ENCODE measurements around the gene MAST4. TPM values are rescaled to one million over a fixed set of nuclear protein-coding genes. Genes with fewer than 3 reads are reported as not detected.

Gene MAST4
- total and polyA plus RNA-seq, 2 donors from 2014 or later: 27.3 to 31.4 TPM

GRCh38 chr5:67144183-67144639 lies 548.0 kb downstream of the MAST4 start:
- FAIRE-seq: no peak

GRCh38 chr5:67146574-67146973 lies 550.4 kb downstream of the MAST4 start:
- no peak for FAIRE-seq
- no peaks in the 10 kb centered on the region for H3K4me1 ChIP-seq (ENCODE audit: control insufficient read depth in 2 of 3, insufficient read depth in 2 of 3, low read depth in 1 of 3, low read length in 3 of 3)
- H3K27me3 ChIP-seq (ENCODE audit: control insufficient read depth, insufficient read depth, low read length): no peaks in the 10 kb centered on the region
- no peak overlapping the region for H3K4me3 ChIP-seq (ENCODE audit: low read length in 3 of 3)
- no peak overlapping the region for H3K9ac ChIP-seq (ENCODE audit: low read length in 3 of 3)
- intact Hi-C loops (cut with DNase I): no loop called here
- no peaks in the 10 kb centered on the region for H3K9me3 ChIP-seq (ENCODE audit: control insufficient read depth in 2 of 3, insufficient read depth in 1 of 3, low read length in 3 of 3)
- peaks cover 10 to 61% (median 37%) of the 10 kb centered on the region in 3 donors for H3K36me3 ChIP-seq (ENCODE audit: control insufficient read depth in 2 of 3, insufficient read depth in 3 of 3, low read length in 3 of 3)
- DNase-seq: no peak
- no peak for TF ChIP-seq CTCF (IDR thresholded peaks at IDR 0.05; ENCODE audit: borderline replicate concordance, extremely low read depth, insufficient read depth)
- no peak overlapping the region for H3K27ac ChIP-seq (ENCODE audit: low read depth in 2 of 2, low read length in 2 of 2)

More at GRCh38 chr5:67144183-67144639, 548.0 kb downstream of the MAST4 start:
- TF ChIP-seq CTCF (IDR thresholded peaks at IDR 0.05; ENCODE audit: borderline replicate concordance, extremely low read depth, insufficient read depth): no peak
- Histone ChIP-seq H3K36me3 (ENCODE audit: control insufficient read depth in 2 of 3, insufficient read depth in 3 of 3, low read length in 3 of 3) (peaks cover 5 to 56% (median 33%) of the 10 kb centered on the region in 3 donors), H3K27me3 (ENCODE audit: control insufficient read depth, insufficient read depth, low read length) (no peaks in the 10 kb centered on the region), H3K4me1 (ENCODE audit: control insufficient read depth in 2 of 3, insufficient read depth in 2 of 3, low read depth in 1 of 3, low read length in 3 of 3) (no peaks in the 10 kb centered on the region), H3K9ac (ENCODE audit: low read length in 3 of 3) (no peak overlapping the region), H3K27ac (ENCODE audit: low read depth in 2 of 2, low read length in 2 of 2) (no peak overlapping the region), H3K4me3 (ENCODE audit: low read length in 3 of 3) (no peak overlapping the region), H3K9me3 (ENCODE audit: control insufficient read depth in 2 of 3, insufficient read depth in 1 of 3, low read length in 3 of 3) (no peaks in the 10 kb centered on the region)
- no peak for DNase-seq
- intact Hi-C loops (cut with DNase I): no loop called here

GRCh38 chr5:67146981-67147380 lies 550.8 kb downstream of the MAST4 start:
- FAIRE-seq: no peak
- peaks cover 10 to 61% (median 37%) of the 10 kb centered on the region in 3 donors for H3K36me3 ChIP-seq (ENCODE audit: control insufficient read depth in 2 of 3, insufficient read depth in 3 of 3, low read length in 3 of 3)
- no peak overlapping the region for H3K9ac ChIP-seq (ENCODE audit: low read length in 3 of 3)
- intact Hi-C loops (cut with DNase I): no loop called here
- no peak for DNase-seq
- H3K9me3 ChIP-seq (ENCODE audit: control insufficient read depth in 2 of 3, insufficient read depth in 1 of 3, low read length in 3 of 3): no peaks in the 10 kb centered on the region
- no peaks in the 10 kb centered on the region for H3K4me1 ChIP-seq (ENCODE audit: control insufficient read depth in 2 of 3, insufficient read depth in 2 of 3, low read depth in 1 of 3, low read length in 3 of 3)
- no peaks in the 10 kb centered on the region for H3K27me3 ChIP-seq (ENCODE audit: control insufficient read depth, insufficient read depth, low read length)
- TF ChIP-seq CTCF (IDR thresholded peaks at IDR 0.05; ENCODE audit: borderline replicate concordance, extremely low read depth, insufficient read depth): no peak
- no peak overlapping the region for H3K27ac ChIP-seq (ENCODE audit: low read depth in 2 of 2, low read length in 2 of 2)
- H3K4me3 ChIP-seq (ENCODE audit: low read length in 3 of 3): no peak overlapping the region

- no peak for TF ChIP-seq CTCF (IDR thresholded peaks at IDR 0.05; ENCODE audit: borderline replicate concordance, extremely low read depth, insufficient read depth)
- intact Hi-C loops (cut with DNase I): no loop called here
- DNase-seq: no peak
- Histone ChIP-seq H3K4me3 (ENCODE audit: low read length in 3 of 3) (no peak overlapping the region), H3K9ac (ENCODE audit: low read length in 3 of 3) (no peak overlapping the region), H3K27me3 (ENCODE audit: control insufficient read depth, insufficient read depth, low read length) (no peaks in the 10 kb centered on the region), H3K27ac (ENCODE audit: low read depth in 2 of 2, low read length in 2 of 2) (no peak overlapping the region), H3K36me3 (ENCODE audit: control insufficient read depth in 2 of 3, insufficient read depth in 3 of 3, low read length in 3 of 3) (peaks cover 10 to 61% (median 31%) of the 10 kb centered on the region in 3 donors), H3K4me1 (ENCODE audit: control insufficient read depth in 2 of 3, insufficient read depth in 2 of 3, low read depth in 1 of 3, low read length in 3 of 3) (no peaks in the 10 kb centered on the region), H3K9me3 (ENCODE audit: control insufficient read depth in 2 of 3, insufficient read depth in 1 of 3, low read length in 3 of 3) (no peaks in the 10 kb centered on the region)
- FAIRE-seq: no peak
Observed at GRCh38 chr5:67147760-67148159, 551.6 kb downstream of the MAST4 start.
